ENCODE results near the gene OSBPL5. TPM values are rescaled to one million over a fixed set of nuclear protein-coding genes. Genes with fewer than 3 reads are reported as not detected.

OSBPL5 gene
- total RNA-seq, 2 donors from 2014 or later, result 35.0 to 50.7 TPM

DNA sequence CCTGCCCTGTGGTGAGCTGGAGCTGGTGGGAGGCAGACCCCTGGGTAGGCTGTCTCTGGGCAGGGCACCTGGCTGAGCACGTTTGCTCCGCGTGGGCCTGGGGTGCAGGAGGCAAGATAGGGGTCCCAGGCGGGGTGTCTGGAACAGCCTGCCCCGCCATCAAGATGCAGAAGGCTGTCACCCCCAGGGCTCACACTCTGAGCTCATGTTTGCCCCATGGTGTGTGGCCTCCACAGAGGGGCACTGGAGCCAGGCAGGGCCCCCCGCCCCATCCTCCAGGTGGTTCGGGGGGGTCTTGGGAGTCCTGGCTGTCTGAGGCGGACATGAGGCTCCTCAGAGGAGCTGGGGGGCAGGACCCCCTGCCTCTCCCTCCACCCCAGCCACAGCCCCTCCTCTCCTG, 79.0 kb downstream of the OSBPL5 start:
- DNase-seq (ENCODE audit: low spot score), result no peak
- H3K27ac ChIP-seq, result no peak overlapping the region
- TF ChIP-seq, protein P1, sequence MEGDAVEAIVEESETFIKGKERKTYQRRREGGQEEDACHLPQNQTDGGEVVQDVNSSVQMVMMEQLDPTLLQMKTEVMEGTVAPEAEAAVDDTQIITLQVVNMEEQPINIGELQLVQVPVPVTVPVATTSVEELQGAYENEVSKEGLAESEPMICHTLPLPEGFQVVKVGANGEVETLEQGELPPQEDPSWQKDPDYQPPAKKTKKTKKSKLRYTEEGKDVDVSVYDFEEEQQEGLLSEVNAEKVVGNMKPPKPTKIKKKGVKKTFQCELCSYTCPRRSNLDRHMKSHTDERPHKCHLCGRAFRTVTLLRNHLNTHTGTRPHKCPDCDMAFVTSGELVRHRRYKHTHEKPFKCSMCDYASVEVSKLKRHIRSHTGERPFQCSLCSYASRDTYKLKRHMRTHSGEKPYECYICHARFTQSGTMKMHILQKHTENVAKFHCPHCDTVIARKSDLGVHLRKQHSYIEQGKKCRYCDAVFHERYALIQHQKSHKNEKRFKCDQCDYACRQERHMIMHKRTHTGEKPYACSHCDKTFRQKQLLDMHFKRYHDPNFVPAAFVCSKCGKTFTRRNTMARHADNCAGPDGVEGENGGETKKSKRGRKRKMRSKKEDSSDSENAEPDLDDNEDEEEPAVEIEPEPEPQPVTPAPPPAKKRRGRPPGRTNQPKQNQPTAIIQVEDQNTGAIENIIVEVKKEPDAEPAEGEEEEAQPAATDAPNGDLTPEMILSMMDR (IDR thresholded peaks at IDR 0.05), result no peak
- TF ChIP-seq POLR2A (IDR thresholded peaks at IDR 0.05) (no peak), POLR2AphosphoS5 (IDR thresholded peaks at IDR 0.05) (no peak)
- WGBS, result 62% methylated on average over 6 of the region's 8 CpGs
- no peaks in the 10 kb centered on the region for H3K27me3 ChIP-seq (replicated peaks; ENCODE audit: insufficient read depth)
- peaks cover 0 to 5% of the 10 kb centered on the region in 2 donors for H3K36me3 ChIP-seq
- no peaks in the 10 kb centered on the region for H3K9me3 ChIP-seq
- intact Hi-C loops (cut with DNase I), result no loop called here
- H3K4me1 ChIP-seq (replicated peaks), result no peaks in the 10 kb centered on the region
- no peak overlapping the region for H3K4me3 ChIP-seq

DNA sequence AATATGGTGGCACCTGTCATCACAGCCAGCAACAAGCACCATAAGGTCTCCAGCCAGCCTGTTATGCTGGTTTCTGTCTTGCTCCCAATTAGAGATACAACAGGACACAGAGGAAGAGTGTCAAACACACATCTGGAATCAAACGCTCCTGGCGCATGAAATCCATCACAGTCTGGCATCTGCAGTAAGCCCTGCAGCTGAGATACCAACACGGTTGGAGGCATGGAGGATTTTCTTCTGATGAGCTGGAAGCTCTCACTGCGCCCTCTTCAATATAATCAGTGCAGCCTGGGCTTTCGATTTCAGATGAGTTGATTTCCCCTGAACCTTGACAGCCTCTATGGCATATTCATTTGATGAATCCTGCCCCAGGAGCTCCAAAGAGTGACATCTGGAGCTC, 80.1 kb downstream of the OSBPL5 start:
- Histone ChIP-seq H3K4me3 (no peak overlapping the region), H3K9me3 (no peaks in the 10 kb centered on the region), H3K36me3 (no peaks in the 10 kb centered on the region), H3K27me3 (replicated peaks; ENCODE audit: insufficient read depth) (no peaks in the 10 kb centered on the region), H3K27ac (no peak overlapping the region), H3K4me1 (replicated peaks) (no peaks in the 10 kb centered on the region)
- no peak for TF ChIP-seq POLR2AphosphoS5 (IDR thresholded peaks at IDR 0.05)
- no peak for TF ChIP-seq POLR2A (IDR thresholded peaks at IDR 0.05)
- TF ChIP-seq, protein P1 (IDR thresholded peaks at IDR 0.05), result no peak
- 63% methylated on average over 5 of the region's 5 CpGs for WGBS
- intact Hi-C loops (cut with DNase I), result no loop called here
- DNase-seq (ENCODE audit: low spot score), result no peak

DNA sequence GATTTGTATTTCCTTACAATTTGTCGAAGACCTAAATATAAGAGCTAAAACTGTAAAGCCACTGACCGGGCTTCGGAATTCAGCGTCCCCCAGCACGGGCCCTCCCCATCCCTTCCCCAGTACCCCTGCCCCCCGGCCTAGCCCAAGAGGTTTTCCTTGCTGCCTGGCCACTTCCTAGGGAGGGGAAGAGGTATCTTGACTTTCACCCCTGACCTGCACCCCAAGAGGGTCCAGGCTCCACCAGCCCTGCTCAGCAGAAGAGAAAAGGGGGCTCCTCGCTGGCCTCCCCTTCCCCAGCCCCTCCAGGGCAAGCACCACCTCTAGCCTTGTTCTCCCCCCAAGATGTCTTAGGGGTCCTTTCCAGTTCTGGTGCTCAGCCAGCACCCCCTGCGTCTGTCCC, 81.8 kb downstream of the OSBPL5 start:
- H3K27ac ChIP-seq, result no peak overlapping the region
- intact Hi-C loops (cut with DNase I), result no loop called here
- 82% methylated on average over 8 of the region's 8 CpGs for WGBS

DNA sequence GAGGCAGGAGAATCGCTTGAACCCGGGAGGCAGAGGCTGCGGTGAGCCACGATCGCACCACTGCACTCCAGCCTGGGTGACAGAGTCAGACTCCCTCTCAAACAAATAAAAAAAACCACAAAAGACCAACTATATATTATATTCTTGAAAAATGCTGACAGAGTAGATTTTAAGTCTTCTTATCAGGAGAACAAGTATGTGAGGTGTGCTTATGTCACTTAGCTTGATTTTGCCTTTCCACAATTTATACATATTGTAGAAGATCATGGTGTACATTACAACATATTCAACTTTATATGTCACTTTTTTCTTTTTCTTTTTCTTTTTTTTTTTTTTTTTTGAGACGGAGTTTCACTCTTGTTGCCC, 83.7 kb downstream of the OSBPL5 start:
- H3K36me3 ChIP-seq, result no peaks in the 10 kb centered on the region
- H3K4me3 ChIP-seq, result no peak overlapping the region
- no peak for DNase-seq (ENCODE audit: low spot score)
- H3K27ac ChIP-seq, result no peak overlapping the region
- intact Hi-C loops (cut with DNase I), result no loop called here
- TF ChIP-seq, protein P1 (IDR thresholded peaks at IDR 0.05), result no peak
- TF ChIP-seq POLR2AphosphoS5 (IDR thresholded peaks at IDR 0.05) (no peak), POLR2A (IDR thresholded peaks at IDR 0.05) (no peak)
- no peaks in the 10 kb centered on the region for H3K27me3 ChIP-seq (replicated peaks; ENCODE audit: insufficient read depth)
- H3K4me1 ChIP-seq (replicated peaks), result no peaks in the 10 kb centered on the region
- WGBS, result 74% methylated on average over 6 of the region's 6 CpGs
- no peaks in the 10 kb centered on the region for H3K9me3 ChIP-seq

More for the DNA sequence above, 81.8 kb downstream of the OSBPL5 start:
- Histone ChIP-seq H3K27me3 (replicated peaks; ENCODE audit: insufficient read depth) (no peaks in the 10 kb centered on the region), H3K36me3 (no peaks in the 10 kb centered on the region), H3K4me1 (replicated peaks) (no peaks in the 10 kb centered on the region), H3K4me3 (no peak overlapping the region), H3K9me3 (no peaks in the 10 kb centered on the region)
- no peak for DNase-seq (ENCODE audit: low spot score)
- TF ChIP-seq, protein P1 (IDR thresholded peaks at IDR 0.05), result no peak
- TF ChIP-seq POLR2A (IDR thresholded peaks at IDR 0.05), result no peak

DNA sequence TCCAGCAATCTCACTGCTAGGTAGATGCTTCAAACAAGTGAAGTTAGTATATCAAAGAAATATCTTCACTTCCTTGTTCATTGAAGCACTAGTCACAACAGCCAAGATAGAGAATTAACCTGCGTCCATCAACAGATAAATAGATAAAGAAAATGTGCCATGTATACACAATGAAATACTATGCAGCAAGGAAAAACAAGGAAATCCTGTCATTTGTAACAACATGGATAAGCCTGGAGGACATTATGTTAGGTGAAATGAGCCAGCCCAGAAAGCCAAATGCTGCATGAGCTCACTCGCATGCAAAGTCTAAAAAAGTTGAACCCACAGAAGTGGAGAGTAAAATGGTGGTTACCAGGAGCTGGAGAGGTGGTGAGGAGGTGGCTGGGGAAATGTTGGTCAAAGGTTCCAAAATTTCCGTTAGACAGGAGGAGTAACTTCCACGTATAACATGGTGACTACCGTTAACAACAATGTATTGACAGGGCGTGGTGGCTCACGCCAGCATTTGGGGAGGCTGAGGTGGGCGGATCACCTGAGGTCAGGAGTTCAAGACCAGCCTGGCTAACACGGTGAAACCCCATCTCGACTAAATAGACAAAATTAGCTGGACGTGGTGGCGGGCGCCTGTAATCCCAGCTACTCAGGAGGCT, 84.3 kb downstream of the OSBPL5 start:
- intact Hi-C loops (cut with DNase I), result no loop called here
- Histone ChIP-seq H3K27ac (no peak overlapping the region), H3K4me3 (no peak overlapping the region), H3K4me1 (replicated peaks) (no peaks in the 10 kb centered on the region), H3K36me3 (no peaks in the 10 kb centered on the region), H3K9me3 (no peaks in the 10 kb centered on the region), H3K27me3 (replicated peaks; ENCODE audit: insufficient read depth) (no peaks in the 10 kb centered on the region)
- no peak for DNase-seq (ENCODE audit: low spot score)
- TF ChIP-seq POLR2AphosphoS5 (IDR thresholded peaks at IDR 0.05) (no peak), POLR2A (IDR thresholded peaks at IDR 0.05) (no peak)
- TF ChIP-seq, protein P1 (IDR thresholded peaks at IDR 0.05), result no peak
- 75% methylated on average over 13 of the region's 13 CpGs for WGBS
